KMS-11 (cell line): ENCODE data around the gene AFM.

Source experiments
- H2AFZ ChIP-seq: fragments of 200-600 bp; sonication (generic); 2 replicates; pipeline ENCODE4 v1.6.1; 2016; ENCODE audit warnings: antibody characterized with exemption, mixed run types, low read depth
- H3K27ac ChIP-seq: fragments of 200-600 bp; sonication (generic); 2 replicates; pipeline ENCODE4 v1.6.1; 2016; ENCODE audit warnings: mild to moderate bottlenecking, mixed run types
- H3K27me3 ChIP-seq: fragments of 200-600 bp; sonication (generic); 2 replicates; pipeline ENCODE4 v1.6.1; 2017; ENCODE audit warnings: mild to moderate bottlenecking, low read depth, mixed run types, moderate library complexity; ENCODE audit not compliant: insufficient read depth
- H3K36me3 ChIP-seq: fragments of 200-600 bp; sonication (generic); 2 replicates; pipeline ENCODE4 v1.6.1; 2017; ENCODE audit warnings: mild to moderate bottlenecking, mixed run types; ENCODE audit not compliant: insufficient read depth
- H3K4me1 ChIP-seq: fragments of 200-600 bp; sonication (generic); 2 replicates; pipeline ENCODE4 v1.6.1; 2016; ENCODE audit warnings: mild to moderate bottlenecking, low read depth, mixed run types; ENCODE audit not compliant: poor library complexity, severe bottlenecking
- H3K4me2 ChIP-seq: fragments of 200-600 bp; sonication (generic); 2 replicates; pipeline ENCODE4 v1.7.0; 2016; ENCODE audit warnings: mild to moderate bottlenecking, mixed run types
- H3K4me3 ChIP-seq: fragments of 200-600 bp; sonication (generic); IDR thresholded peaks from 2 replicates; pipeline ENCODE4 v1.6.1; 2017; ENCODE audit warnings: low read depth, low read length, mixed read lengths; ENCODE audit not compliant: insufficient read depth
- H3K79me2 ChIP-seq: fragments of 200-600 bp; sonication (generic); 2 replicates; pipeline ENCODE4 v1.6.1; 2016; ENCODE audit warnings: low read depth, mixed run types; ENCODE audit not compliant: insufficient read depth
- H3K9ac ChIP-seq: fragments of 200-600 bp; sonication (generic); 2 replicates; pipeline ENCODE4 v1.6.1; 2016; ENCODE audit warnings: mild to moderate bottlenecking, mixed run types
- H4K20me1 ChIP-seq: fragments of 200-600 bp; sonication (generic); 2 replicates; pipeline ENCODE4 v1.6.1; 2016; ENCODE audit warnings: mild to moderate bottlenecking, mixed run types; ENCODE audit not compliant: insufficient read depth
- TF ChIP-seq, protein P1 (sequence below): fragments of 200-600 bp; sonication (generic); conservative IDR thresholded peaks from 2 replicates; pipeline ENCODE4 v1.6.1; 2017; ENCODE audit warnings: low read depth, mild to moderate bottlenecking, antibody characterized with exemption, low read length, moderate library complexity, mixed read lengths

Gene AFM

DNA sequence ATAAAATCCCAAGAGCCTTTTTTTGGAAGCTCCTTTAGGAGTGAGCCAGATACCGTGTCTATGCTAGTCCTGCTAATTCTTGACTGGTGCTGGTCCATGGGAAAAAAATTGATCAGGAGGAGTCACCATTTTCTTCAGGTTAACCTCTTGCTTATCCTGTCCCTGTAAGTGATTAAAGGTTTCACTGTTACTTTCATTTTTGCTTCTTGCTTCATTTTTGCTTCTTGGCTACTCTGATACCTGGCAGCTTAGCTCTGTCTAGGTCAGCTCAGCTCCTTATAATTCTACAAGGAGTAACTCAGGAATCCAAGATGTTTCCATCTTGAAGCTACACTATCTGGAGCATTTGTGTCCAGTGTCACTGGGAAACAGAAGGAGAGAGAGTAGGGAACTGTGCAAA, 45.7 kb downstream of the AFM start:
- H2AFZ ChIP-seq = no peak overlapping the region; the same call in 1 of the 2 replicates
- no peaks in the 10 kb centered on the region for H3K79me2 ChIP-seq
- H3K4me1 ChIP-seq = no peaks in the 10 kb centered on the region
- H4K20me1 ChIP-seq = no peaks in the 10 kb centered on the region
- no peak overlapping the region for H3K27ac ChIP-seq
- no peak overlapping the region for H3K4me3 ChIP-seq
- no peak overlapping the region for H3K4me2 ChIP-seq
- H3K9ac ChIP-seq = no peak overlapping the region
- H3K27me3 ChIP-seq = no peaks in the 10 kb centered on the region
- no peaks in the 10 kb centered on the region for H3K36me3 ChIP-seq
- TF ChIP-seq, protein P1, sequence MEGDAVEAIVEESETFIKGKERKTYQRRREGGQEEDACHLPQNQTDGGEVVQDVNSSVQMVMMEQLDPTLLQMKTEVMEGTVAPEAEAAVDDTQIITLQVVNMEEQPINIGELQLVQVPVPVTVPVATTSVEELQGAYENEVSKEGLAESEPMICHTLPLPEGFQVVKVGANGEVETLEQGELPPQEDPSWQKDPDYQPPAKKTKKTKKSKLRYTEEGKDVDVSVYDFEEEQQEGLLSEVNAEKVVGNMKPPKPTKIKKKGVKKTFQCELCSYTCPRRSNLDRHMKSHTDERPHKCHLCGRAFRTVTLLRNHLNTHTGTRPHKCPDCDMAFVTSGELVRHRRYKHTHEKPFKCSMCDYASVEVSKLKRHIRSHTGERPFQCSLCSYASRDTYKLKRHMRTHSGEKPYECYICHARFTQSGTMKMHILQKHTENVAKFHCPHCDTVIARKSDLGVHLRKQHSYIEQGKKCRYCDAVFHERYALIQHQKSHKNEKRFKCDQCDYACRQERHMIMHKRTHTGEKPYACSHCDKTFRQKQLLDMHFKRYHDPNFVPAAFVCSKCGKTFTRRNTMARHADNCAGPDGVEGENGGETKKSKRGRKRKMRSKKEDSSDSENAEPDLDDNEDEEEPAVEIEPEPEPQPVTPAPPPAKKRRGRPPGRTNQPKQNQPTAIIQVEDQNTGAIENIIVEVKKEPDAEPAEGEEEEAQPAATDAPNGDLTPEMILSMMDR = no peak

DNA sequence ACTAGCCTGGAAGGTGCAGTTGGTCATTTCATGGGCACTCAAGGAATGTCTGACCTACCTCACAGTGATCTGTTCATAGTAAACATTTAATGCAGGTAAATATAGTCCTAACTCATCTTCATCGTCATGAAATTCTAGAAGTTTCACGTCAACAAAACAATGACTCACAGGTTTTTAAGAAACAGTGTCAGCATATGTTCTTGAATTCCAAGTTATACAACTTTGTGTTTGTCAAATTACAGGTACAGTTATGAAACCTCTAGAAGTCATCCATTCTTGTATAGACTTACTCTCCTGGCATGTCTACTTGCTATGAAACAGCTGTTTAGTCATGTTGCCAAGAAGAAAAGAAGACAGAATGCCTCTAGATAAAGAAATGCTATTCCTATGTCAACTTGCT, 46.6 kb downstream of the AFM start:
- Histone ChIP-seq H3K27ac (no peak overlapping the region), H2AFZ (no peak overlapping the region), H3K27me3 (no peaks in the 10 kb centered on the region), H4K20me1 (no peaks in the 10 kb centered on the region), H3K36me3 (no peaks in the 10 kb centered on the region), H3K4me1 (no peaks in the 10 kb centered on the region), H3K4me3 (no peak overlapping the region), H3K79me2 (no peaks in the 10 kb centered on the region), H3K4me2 (no peak overlapping the region), H3K9ac (no peak overlapping the region)
- TF ChIP-seq, protein P1 = no peak

DNA sequence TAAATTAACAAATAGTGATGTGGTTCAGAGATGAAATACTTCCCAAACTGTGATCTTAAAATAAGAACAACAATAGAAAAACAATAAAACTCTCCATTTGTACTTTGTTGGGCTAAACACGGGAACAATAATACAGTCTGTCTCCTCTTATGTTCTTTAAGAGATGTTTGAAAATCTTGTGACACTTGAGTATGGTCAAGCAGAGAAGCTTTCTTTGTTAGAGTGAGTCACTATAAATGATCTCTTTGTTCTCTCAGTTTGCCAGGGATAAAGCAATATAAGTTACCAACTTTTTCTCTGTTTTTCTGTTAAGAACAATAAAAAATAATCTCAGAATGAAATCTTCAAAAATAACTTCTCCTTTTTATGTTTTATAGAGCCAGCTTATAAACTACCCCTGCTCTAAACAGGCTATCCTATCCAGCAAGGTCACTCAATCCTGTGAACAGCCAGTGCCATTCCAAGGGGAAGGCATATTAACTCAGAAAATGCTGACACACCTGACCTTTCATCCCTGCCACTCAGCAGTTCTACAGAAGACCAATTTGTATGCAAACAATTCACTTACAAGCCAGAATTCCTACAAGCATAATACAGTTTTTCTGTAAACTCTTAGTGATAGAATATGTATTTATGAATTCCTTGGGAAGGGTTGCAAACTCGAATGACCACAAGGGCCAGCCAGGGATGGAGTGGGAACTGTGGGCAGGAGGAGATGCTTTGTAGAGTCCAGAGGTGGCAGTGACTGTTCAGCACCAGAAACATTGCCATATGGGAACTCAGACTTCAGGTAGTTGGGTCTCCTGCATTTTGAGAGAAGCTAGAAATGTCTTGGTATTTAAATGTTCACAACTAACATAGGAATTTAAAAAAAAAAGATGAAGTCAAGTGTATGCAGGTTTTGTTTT, 52.2 kb downstream of the AFM start:
- Histone ChIP-seq H3K9ac (no peak overlapping the region), H3K4me1 (peaks cover 4% of the 10 kb centered on the region), H3K4me2 (no peak overlapping the region), H3K27ac (no peak overlapping the region), H3K79me2 (no peaks in the 10 kb centered on the region), H3K27me3 (no peaks in the 10 kb centered on the region), H4K20me1 (no peaks in the 10 kb centered on the region), H3K36me3 (no peaks in the 10 kb centered on the region), H3K4me3 (no peak overlapping the region), H2AFZ (no peak overlapping the region)
- TF ChIP-seq, protein P1 = no peak

DNA sequence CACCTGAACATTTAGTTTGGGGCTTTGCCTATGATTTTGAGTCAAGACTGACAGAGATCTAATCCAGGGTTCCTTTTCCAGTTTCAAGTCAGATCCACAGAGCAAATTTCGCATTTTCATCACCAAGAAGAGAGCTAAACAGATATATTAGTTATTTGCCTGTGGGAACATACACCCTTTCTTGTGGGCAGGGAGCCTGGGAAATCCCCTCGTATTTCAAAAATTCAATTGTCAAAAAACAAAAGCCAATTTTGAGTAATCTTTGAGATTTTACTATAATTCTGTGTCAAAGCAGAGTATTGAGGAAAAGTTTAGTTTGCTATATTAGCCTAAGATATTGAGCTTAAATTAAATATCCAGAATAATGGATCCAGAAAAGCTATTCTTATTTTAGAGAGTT, 56.6 kb downstream of the AFM start:
- TF ChIP-seq, protein P1 = no peak
- no peak overlapping the region for H3K27ac ChIP-seq
- no peak overlapping the region for H2AFZ ChIP-seq

More for the DNA sequence above, 56.6 kb downstream of the AFM start:
- H3K4me1 ChIP-seq = peaks cover 4% of the 10 kb centered on the region
- H3K36me3 ChIP-seq = no peaks in the 10 kb centered on the region
- no peak overlapping the region for H3K9ac ChIP-seq
- H4K20me1 ChIP-seq = no peaks in the 10 kb centered on the region
- H3K79me2 ChIP-seq = no peaks in the 10 kb centered on the region
- no peak overlapping the region for H3K4me2 ChIP-seq
- no peak overlapping the region for H3K4me3 ChIP-seq
- H3K27me3 ChIP-seq = no peaks in the 10 kb centered on the region
